Measurements from ENCODE around the gene ZMYND10. TPM values are rescaled to one million over a fixed set of nuclear protein-coding genes. Genes with fewer than 3 reads are reported as not detected.

ZMYND10 gene
- total RNA-seq, 1 experiment from 2014 or later = 0.74 TPM

DNA sequence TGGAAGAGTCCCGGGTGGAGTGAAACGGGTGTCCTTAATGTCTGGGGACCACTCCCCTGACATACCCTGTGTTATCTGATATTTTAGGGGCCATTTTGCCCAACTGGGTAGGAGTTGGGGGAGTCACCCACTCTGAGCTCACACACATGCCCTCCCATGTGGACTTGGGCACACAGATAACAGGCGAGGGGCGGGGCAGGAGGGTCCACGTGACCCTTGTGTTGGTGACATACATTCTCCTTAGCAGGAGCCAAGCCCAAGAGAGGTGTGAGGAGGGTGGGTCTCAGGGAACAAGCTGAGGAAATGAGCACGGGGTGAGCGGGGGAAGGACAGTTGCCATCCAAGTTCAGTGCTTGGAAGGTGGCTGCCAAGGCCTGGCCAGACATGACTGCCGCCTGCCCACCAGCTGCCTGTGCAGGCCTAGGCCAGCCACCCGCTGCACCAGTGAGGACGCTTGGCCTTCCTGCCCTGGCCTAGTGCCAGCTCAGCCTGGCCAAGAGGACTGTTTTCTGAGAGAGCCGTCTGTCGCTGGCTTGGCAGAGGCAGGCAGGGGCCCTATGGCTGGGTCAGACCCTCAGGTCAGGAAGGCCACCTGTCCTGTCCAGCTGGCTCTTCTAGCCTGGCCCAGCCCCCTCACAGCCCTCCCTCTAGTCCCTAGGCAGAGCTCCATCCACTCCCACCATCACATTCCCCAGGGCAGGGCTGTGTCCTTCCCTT, 45.1 kb upstream of the ZMYND10 start:
- POLR2A ChIA-PET = interaction anchor here (0.6 kb wide), 1 partner anchor 1328 kb away, joined by 4 read pairs; no protein-coding TSS in a partner anchor
- H3K9me3 Mint-ChIP-seq = no peaks in the 10 kb centered on the region
- no peak overlapping the region for H3K4me3 Mint-ChIP-seq
- ATAC-seq = no peak
- H3K36me3 Mint-ChIP-seq = no peaks in the 10 kb centered on the region
- no peaks in the 10 kb centered on the region for H3K27me3 Mint-ChIP-seq (ENCODE audit: low read depth)
- no peak for DNase-seq (ENCODE audit: low spot score)
- TF ChIP-seq PRRX2 (CRISPR knock-in tag; IDR thresholded peaks at IDR 0.05) (no peak), FOXK1 (CRISPR knock-in tag; IDR thresholded peaks at IDR 0.05) (no peak), ESRRA (CRISPR knock-in tag; IDR thresholded peaks at IDR 0.05; ENCODE audit: borderline replicate concordance) (no peak), GRHL2 (CRISPR knock-in tag; IDR thresholded peaks at IDR 0.05; ENCODE audit: insufficient replicate concordance, severe bottlenecking) (no peak), PRDM15 (CRISPR knock-in tag; IDR thresholded peaks at IDR 0.05) (no peak), SMAD4 (CRISPR knock-in tag; IDR thresholded peaks at IDR 0.05) (no peak), NFATC4 (CRISPR knock-in tag; IDR thresholded peaks at IDR 0.05) (no peak), SMAD3 (CRISPR knock-in tag; IDR thresholded peaks at IDR 0.05; ENCODE audit: borderline replicate concordance) (no peak), ZNF416 (CRISPR knock-in tag; IDR thresholded peaks at IDR 0.05) (no peak)
- TF ChIP-seq, protein P1, sequence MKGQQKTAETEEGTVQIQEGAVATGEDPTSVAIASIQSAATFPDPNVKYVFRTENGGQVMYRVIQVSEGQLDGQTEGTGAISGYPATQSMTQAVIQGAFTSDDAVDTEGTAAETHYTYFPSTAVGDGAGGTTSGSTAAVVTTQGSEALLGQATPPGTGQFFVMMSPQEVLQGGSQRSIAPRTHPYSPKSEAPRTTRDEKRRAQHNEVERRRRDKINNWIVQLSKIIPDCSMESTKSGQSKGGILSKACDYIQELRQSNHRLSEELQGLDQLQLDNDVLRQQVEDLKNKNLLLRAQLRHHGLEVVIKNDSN (CRISPR knock-in tag; IDR thresholded peaks at IDR 0.05) = no peak
- CTCF ChIA-PET = interaction anchor here (0.7 to 2.1 kb wide), 5 partner anchors 26 to 221 kb away, joined by 3 to 6 read pairs (median 4); partner anchors contain the start of genes CISH and TUSC2
- no peaks in the 10 kb centered on the region for H3K4me1 Mint-ChIP-seq
- H3K27ac Mint-ChIP-seq = no peak overlapping the region

GRCh38 chr3:50389414-50389767, 43.9 kb upstream of the ZMYND10 start:
- Mint-ChIP-seq H3K4me3 (no peak overlapping the region), H3K27ac (no peak overlapping the region), H3K36me3 (no peaks in the 10 kb centered on the region), H3K4me1 (no peaks in the 10 kb centered on the region), H3K9me3 (no peaks in the 10 kb centered on the region), H3K27me3 (ENCODE audit: low read depth) (no peaks in the 10 kb centered on the region)
- ChIA-PET POLR2A (no interaction called here), CTCF (interaction anchor here (1.2 to 2.1 kb wide), 7 partner anchors 19 to 222 kb away, joined by 3 to 13 read pairs (median 4); partner anchors contain the start of genes CISH and ZMYND10)
- DNase-seq (ENCODE audit: low spot score) = no peak
- ATAC-seq = no peak
- TF ChIP-seq, protein P2, sequence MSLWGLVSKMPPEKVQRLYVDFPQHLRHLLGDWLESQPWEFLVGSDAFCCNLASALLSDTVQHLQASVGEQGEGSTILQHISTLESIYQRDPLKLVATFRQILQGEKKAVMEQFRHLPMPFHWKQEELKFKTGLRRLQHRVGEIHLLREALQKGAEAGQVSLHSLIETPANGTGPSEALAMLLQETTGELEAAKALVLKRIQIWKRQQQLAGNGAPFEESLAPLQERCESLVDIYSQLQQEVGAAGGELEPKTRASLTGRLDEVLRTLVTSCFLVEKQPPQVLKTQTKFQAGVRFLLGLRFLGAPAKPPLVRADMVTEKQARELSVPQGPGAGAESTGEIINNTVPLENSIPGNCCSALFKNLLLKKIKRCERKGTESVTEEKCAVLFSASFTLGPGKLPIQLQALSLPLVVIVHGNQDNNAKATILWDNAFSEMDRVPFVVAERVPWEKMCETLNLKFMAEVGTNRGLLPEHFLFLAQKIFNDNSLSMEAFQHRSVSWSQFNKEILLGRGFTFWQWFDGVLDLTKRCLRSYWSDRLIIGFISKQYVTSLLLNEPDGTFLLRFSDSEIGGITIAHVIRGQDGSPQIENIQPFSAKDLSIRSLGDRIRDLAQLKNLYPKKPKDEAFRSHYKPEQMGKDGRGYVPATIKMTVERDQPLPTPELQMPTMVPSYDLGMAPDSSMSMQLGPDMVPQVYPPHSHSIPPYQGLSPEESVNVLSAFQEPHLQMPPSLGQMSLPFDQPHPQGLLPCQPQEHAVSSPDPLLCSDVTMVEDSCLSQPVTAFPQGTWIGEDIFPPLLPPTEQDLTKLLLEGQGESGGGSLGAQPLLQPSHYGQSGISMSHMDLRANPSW (CRISPR knock-in tag; conservative IDR thresholded peaks at IDR 0.05; ENCODE audit: low read depth) = no peak
- TF ChIP-seq RELA (CRISPR knock-in tag; IDR thresholded peaks at IDR 0.05; ENCODE audit: borderline replicate concordance) (no peak), MAX (CRISPR knock-in tag; IDR thresholded peaks at IDR 0.05) (no peak), ZNF232 (CRISPR knock-in tag; IDR thresholded peaks at IDR 0.05) (no peak), ZNF317 (CRISPR knock-in tag; IDR thresholded peaks at IDR 0.05; ENCODE audit: borderline replicate concordance, low read depth) (no peak), PRRX2 (CRISPR knock-in tag; IDR thresholded peaks at IDR 0.05) (no peak), MYBL2 (CRISPR knock-in tag; IDR thresholded peaks at IDR 0.05) (no peak), ZNF425 (CRISPR knock-in tag; conservative IDR thresholded peaks at IDR 0.05) (no peak), IRF2 (CRISPR knock-in tag; IDR thresholded peaks at IDR 0.05; ENCODE audit: borderline replicate concordance, low read depth) (no peak)
- TF ChIP-seq, protein P3, sequence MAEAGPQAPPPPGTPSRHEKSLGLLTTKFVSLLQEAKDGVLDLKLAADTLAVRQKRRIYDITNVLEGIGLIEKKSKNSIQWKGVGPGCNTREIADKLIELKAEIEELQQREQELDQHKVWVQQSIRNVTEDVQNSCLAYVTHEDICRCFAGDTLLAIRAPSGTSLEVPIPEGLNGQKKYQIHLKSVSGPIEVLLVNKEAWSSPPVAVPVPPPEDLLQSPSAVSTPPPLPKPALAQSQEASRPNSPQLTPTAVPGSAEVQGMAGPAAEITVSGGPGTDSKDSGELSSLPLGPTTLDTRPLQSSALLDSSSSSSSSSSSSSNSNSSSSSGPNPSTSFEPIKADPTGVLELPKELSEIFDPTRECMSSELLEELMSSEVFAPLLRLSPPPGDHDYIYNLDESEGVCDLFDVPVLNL (CRISPR knock-in tag; IDR thresholded peaks at IDR 0.05; ENCODE audit: borderline replicate concordance, low read depth) = no peak
- TF ChIP-seq, protein P4, sequence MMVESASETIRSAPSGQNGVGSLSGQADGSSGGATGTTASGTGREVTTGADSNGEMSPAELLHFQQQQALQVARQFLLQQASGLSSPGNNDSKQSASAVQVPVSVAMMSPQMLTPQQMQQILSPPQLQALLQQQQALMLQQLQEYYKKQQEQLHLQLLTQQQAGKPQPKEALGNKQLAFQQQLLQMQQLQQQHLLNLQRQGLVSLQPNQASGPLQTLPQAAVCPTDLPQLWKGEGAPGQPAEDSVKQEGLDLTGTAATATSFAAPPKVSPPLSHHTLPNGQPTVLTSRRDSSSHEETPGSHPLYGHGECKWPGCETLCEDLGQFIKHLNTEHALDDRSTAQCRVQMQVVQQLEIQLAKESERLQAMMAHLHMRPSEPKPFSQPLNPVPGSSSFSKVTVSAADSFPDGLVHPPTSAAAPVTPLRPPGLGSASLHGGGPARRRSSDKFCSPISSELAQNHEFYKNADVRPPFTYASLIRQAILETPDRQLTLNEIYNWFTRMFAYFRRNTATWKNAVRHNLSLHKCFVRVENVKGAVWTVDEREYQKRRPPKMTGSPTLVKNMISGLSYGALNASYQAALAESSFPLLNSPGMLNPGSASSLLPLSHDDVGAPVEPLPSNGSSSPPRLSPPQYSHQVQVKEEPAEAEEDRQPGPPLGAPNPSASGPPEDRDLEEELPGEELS (CRISPR knock-in tag; IDR thresholded peaks at IDR 0.05) = no peak
- TF ChIP-seq, protein P1 (CRISPR knock-in tag; IDR thresholded peaks at IDR 0.05) = no peak

Measured in WTC11 (cell line).